ENCODE measurements around the gene RUFY2.
"Not testable (repeated sequence)": the region's sequence is repeated elsewhere in the genome, so short reads cannot be mapped to it uniquely, and the experiment has no call there.

The RUFY2 gene

DNA sequence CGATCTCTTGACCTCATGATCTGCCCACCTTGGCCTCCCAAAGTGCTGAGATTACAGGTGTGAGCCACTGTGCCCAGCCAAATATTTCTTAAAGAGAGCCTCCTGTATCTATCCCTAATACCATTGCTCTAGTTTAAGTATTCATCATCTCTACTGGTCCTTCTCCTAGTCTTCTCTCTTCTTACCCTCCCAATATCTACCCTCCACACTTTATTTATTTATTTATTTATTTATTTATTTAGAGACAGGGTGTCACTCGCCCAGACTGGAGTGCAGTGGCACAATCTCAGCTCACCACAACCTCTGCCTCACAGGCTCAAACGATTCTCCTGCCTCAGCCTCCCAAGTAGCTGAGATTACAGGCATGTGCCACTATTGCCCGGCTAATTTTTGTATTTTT lies 82.7 kb downstream of the RUFY2 start:
- not testable (repeated sequence) for FAIRE-seq

DNA sequence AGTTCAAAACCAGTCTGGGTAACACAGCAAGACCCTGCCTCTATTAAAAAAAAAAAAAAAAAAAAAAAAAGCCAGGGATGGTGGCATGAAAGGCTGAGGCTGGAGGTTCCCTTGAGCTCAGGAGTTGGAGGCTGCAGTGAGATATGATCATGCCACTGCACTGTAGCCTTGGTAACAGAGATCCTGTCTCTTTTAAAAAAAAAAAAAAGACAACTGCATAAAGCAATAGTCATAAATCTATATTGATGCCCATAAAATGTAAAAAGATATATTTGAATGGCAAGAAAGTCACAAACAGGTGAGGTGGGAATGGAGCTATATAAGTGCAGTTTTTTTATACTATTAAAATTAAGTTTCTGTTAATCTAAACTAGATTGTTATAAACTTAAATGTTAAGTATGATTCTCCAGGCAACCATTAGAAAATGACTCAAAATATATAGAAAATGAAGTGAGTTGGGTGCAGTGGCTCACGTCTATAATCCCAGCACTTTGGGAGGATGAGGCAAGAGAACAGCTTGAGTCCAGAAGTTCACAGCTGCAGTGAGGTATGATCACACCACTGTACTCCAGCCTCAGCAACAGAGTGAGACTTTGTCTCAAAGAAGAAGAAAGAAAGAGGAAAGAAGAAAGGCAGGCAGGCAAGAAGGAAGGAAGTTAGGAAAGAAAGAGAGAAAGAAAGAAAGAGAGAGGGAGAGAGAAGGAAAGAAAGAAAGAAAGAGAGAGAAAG lies 88.6 kb downstream of the RUFY2 start:
- no peak for FAIRE-seq

DNA sequence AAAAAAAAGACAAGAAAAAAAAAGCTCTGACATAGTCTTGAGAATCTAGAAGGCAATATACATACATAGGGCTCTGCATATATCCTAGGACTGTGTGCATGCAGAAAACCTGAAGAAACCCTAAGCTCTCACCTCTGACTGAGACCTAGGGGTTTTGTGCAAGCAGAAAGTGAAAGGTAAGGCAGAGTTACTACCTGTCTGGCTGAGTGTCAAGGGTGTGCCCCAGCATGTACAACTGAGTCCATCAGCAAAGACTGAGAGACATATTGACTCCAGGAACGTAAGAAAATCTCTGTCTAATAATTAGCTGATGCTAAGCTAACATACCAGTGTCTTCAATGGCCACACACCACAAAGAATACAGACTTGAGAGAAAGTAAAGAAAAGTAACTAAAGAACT lies 91.5 kb downstream of the RUFY2 start:
- FAIRE-seq = no peak

DNA sequence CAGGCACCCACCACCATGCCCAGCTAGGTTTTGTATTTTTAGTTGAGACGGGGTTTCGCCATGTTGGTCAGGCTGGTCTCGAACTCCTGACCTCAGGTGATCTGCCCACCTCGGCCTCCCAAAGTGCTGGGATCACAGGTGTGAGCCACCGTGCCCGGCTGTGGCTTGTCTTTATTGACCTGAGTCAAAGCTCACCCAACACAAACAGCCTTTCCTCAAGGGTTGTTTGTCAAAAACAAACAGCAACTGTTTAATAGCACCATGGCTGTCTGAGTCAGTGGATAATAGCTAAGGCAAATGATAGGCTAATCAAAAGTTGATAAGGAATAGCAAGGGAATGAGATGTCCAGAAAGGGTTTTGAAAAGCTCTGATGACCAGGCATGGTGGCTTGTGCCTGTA lies 92.1 kb downstream of the RUFY2 start:
- FAIRE-seq = not testable (repeated sequence)

DNA sequence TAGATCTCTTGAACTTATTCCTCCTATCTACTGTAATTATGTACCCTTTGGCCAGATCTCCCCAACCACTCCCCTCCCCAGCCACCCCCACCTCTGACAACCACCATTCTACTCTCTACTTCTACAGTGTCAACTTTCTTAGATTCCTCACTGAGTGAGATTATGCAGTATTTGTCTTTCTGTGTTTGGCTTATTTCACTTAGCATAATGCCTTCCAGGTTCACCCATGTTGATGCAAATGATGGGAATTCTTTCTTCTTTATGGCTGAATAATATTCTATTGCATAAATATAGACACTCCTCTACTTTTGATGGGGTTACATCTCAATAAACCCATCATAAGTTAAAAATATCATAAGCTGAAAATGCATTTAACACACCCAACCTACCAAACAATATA lies 96.5 kb downstream of the RUFY2 start:
- FAIRE-seq = no peak

DNA sequence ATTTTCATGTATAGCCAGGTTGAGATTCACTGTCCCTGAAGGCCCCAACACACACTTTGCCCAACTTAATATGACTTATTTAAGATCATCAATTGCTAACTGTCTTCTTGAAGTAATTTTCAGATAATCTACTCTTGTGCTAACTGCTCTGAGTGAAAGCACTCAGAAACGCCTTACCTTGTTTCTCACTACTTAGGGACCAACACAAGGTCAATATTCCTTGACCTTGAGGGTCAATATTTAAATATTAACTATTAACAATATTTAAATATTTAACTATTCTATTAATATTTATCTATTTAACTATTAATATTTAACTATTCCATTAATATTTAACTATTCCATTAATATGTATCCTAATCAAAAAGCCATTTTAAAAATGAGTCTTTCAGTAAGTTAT lies 101.2 kb downstream of the RUFY2 start:
- FAIRE-seq = peak; percentile 71

DNA sequence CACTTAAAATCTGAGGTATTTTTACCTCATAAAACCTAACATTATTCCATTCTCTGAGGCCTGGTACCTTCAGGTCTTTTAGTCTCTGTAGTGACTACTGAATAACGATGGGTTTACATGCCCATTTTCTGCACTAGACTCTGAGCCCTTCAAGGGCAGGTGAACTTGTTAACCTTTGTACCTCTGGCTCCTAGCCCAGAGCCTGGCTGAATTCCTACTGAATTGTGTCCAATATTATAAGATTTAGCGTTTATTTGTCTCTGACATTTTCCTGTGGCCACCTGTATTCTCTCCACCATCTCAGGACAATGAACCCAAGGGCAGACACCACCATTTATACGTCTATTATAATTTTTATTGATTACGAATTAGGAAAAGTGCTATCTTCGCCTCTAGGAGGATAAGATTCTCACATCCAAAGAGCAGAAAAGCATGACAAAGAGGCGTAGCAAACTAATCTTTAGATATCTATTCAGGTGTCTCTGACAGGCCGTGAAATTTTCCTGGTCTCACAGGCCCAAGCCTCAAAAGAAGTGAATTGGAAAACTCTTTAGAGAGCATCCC lies 103.1 kb downstream of the RUFY2 start:
- no peak for FAIRE-seq

DNA sequence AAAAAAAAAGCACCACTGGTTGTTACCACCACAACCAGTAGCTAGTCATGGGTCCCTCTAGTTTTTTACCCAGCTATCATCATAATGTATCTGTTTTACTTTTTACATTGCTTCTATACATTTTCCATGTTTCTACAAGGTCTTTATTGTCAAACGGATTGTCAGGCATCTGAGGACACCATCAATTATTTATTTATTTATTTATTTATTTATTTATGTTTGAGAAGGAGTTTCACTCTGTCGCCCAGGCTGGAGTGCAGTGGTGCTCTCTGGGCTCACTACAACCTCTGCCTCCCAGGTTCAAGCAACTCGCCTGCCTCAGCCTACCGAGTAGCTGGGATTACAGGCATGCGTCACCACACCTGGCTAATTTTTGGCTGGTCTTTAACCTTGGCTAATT lies 104.2 kb downstream of the RUFY2 start:
- no peak for FAIRE-seq

DNA sequence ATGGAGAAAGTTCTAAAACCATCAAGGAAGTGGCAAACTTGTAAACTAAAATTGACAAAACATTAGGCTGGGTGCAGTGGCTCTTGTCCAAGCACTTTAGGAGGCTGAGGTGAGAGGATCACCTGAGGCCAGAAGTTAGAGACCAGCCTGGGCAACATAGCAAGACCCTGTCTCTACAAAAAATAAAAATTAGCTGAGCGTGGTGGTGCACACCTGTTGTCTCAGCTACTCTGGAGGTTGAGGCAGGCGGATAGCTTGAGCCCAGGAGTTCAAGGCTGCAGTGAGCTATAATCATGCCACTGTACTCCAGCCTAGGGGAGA lies 104.6 kb downstream of the RUFY2 start:
- no peak for FAIRE-seq

DNA sequence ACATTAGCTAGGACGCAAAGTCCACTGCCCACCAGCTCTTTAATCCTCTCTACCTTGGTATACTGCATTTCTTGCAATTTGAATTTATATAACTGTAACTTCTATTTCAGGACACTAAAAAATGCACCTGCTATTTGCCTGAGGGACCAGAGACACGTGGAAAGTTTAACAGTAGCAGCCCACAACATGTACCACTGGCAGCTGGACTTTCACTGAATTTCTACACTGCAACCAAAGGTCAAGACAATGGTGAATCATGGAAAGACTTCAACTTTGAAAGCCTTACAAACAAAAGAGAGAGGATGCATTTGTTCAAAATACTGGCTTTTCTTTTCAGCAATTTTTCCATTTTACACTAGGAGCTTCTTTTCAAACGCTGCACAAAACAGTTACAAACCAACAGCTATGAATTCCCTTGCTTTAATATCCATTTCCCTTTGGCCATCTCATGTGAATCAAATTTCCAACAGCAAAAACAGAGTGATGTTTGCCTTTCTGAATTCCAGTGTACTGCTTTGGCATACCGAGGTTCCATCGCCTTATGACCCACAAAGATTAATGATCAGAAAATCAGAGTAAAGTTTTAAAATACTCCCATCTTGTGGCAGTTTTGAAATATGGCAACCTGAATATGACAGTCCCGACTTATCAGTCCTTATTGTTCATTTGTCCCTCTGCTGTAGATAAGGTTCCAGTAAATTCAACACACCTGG lies 105.1 kb downstream of the RUFY2 start:
- no peak for FAIRE-seq

DNA sequence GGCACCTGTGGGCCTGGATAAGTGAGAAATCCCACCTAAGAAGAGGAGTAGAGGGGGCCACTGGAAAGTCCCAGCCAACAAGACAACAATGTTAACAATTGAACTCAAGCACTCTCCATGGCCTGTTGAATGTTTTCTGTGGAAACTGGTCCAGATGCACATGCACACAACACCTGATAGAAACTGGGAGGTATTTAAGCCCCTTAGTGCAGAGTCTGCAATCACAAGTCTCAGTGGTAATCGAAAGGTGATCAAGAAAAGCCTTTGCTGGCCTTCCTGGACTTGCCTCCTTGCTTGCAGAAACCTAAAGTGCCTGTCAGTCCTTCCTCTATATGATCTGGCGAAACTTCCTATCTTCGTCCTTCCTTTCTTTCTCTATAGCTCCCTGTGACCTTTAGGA lies 105.8 kb downstream of the RUFY2 start:
- no peak for FAIRE-seq

DNA sequence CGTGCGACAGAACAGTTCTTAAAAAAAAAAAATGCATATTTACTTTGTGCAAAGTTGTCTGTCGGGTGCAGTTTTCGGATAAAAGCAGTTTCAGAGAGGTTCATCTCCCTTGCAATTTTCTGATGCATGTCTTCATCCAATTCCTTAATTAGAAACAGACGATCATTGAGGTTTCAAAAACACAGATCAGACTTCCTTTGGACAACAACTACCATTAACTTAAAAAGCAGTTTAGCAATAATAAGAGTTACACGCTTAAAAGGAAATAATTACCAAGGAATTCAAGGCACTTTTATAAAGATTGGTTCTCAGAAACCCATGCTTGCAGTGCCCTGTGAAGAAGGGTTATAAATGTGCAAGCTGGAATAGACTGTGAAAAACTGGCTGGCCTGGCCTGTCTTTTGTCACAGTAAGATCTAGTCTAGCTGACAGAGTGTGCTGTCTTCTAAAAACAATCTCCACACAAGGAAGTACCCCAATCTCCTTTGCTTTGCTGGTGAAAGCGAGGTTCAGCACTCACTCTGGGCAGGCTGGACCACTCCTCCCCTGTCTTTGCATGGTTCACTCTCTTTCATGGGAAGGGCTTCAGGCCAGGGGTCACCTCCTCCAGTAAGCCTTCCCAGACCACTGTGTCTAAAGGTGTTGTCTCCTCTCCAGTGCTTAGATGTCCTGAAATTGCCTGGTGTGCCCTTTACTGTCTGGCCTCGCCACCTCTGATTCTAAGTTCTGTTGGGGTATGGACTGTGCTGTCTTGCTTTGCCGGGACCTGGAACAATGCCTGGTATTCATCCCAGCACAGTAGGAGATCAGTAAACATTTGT lies 110.0 kb downstream of the RUFY2 start:
- FAIRE-seq = no peak
